Activated CD8-positive, alpha-beta memory T cell treated with anti-CD3 and anti-CD28 coated beads, Interleukin-2, amount 50 U/mL, for 24 hours (primary cell): ENCODE results near the gene CNTF.

Source experiments
- DNase-seq: peaks from one replicate; pipeline ENCODE4 v3.0.0-alpha.2; 2020; ENCODE audit errors: extremely low read depth

The CNTF gene

GRCh38 chr11:58641803-58642581 lies 19.5 kb downstream of the CNTF start:
- DNase-seq, result no peak

- DNase-seq, result no peak
Observed at GRCh38 chr11:58645854-58646253, 23.4 kb downstream of the CNTF start.

GRCh38 chr11:58647141-58647699 lies 24.8 kb downstream of the CNTF start:
- DNase-seq, result no peak

GRCh38 chr11:58647866-58648265 lies 25.4 kb downstream of the CNTF start:
- no peak for DNase-seq

- DNase-seq, result no peak
Observed at GRCh38 chr11:58649623-58650022, 27.2 kb downstream of the CNTF start.

GRCh38 chr11:58650496-58650895 lies 28.0 kb downstream of the CNTF start:
- no peak for DNase-seq

GRCh38 chr11:58652726-58653280 lies 30.3 kb downstream of the CNTF start:
- DNase-seq, result no peak

- peak; percentile 47 for DNase-seq
Observed at GRCh38 chr11:58654079-58654907, 31.8 kb downstream of the CNTF start.

- no peak for DNase-seq
Observed at GRCh38 chr11:58654908-58655296, 32.4 kb downstream of the CNTF start.

GRCh38 chr11:58656348-58656747 lies 33.9 kb downstream of the CNTF start:
- no peak for DNase-seq

- no peak for DNase-seq
Observed at GRCh38 chr11:58658623-58659022, 36.2 kb downstream of the CNTF start.

GRCh38 chr11:58659404-58659803 lies 36.9 kb downstream of the CNTF start:
- no peak for DNase-seq

GRCh38 chr11:58659910-58660570 lies 37.6 kb downstream of the CNTF start:
- no peak for DNase-seq

- no peak for DNase-seq
Observed at GRCh38 chr11:58671983-58672633, 49.6 kb downstream of the CNTF start.

GRCh38 chr11:58674609-58675008 lies 52.1 kb downstream of the CNTF start:
- DNase-seq, result no peak
